HEK293T (cell line): Measurements from ENCODE around the gene PLGRKT.

Source experiments
- CTCF ChIA-PET: fragments of 350-600 bp; formaldehyde crosslinking; extraction: SDS; loops from one replicate; lab custom pipeline; 2021; ENCODE audit warnings: antibody characterized with exemption, inconsistent platforms; lab: Yijun Ruan, JAX
- POLR2A ChIA-PET: fragments of 350-600 bp; formaldehyde crosslinking; extraction: SDS; loops from one replicate; lab custom pipeline; 2020; ENCODE audit warnings: antibody characterized with exemption, inconsistent platforms; lab: Yijun Ruan, JAX
- DNase-seq: peaks from one replicate; pipeline ENCODE4 v3.0.0; 2012; ENCODE audit warnings: mixed read lengths; ENCODE audit errors: extremely low spot score
- ARNT ChIP-seq: fragments of 450-650 bp; IDR thresholded peaks from 2 replicates; pipeline ENCODE4 v1.6.1; 2017; ENCODE audit warnings: mild to moderate bottlenecking
- BHLHE40 ChIP-seq: fragments of 450-650 bp; IDR thresholded peaks from 2 replicates; pipeline ENCODE4 v1.6.1; 2016; ENCODE audit warnings: mild to moderate bottlenecking, moderate library complexity, borderline replicate concordance
- CTBP1 ChIP-seq: fragments of 450-650 bp; IDR thresholded peaks from 2 replicates; pipeline ENCODE4 v1.6.1; 2016; ENCODE audit warnings: borderline replicate concordance
- ELF4 ChIP-seq: fragments of 450-650 bp; IDR thresholded peaks from 2 replicates; pipeline ENCODE4 v1.6.1; 2017; ENCODE audit warnings: antibody characterized with exemption
- FOXA1 ChIP-seq: fragments of 450-650 bp; IDR thresholded peaks from 2 replicates; pipeline ENCODE4 v1.6.1; 2016; ENCODE audit warnings: mild to moderate bottlenecking
- FOXK2 ChIP-seq: fragments of 450-650 bp; IDR thresholded peaks from 2 replicates; pipeline ENCODE4 v1.6.1; 2016; ENCODE audit warnings: mild to moderate bottlenecking
- FOXM1 ChIP-seq: fragments of 450-650 bp; IDR thresholded peaks from 2 replicates; pipeline ENCODE4 v1.6.1; 2017; ENCODE audit warnings: mild to moderate bottlenecking, borderline replicate concordance
- HDGF ChIP-seq: fragments of 450-650 bp; IDR thresholded peaks from 2 replicates; pipeline ENCODE4 v1.6.1; 2017; ENCODE audit warnings: antibody characterized with exemption, borderline replicate concordance
- L3MBTL2 ChIP-seq: fragments of 450-650 bp; conservative IDR thresholded peaks from 2 replicates; pipeline ENCODE4 v1.6.1; 2016; ENCODE audit warnings: mild to moderate bottlenecking
- LEF1 ChIP-seq: fragments of 450-650 bp; IDR thresholded peaks from 2 replicates; pipeline ENCODE4 v1.6.1; 2017; ENCODE audit warnings: mild to moderate bottlenecking, borderline replicate concordance
- NFRKB ChIP-seq: fragments of 450-650 bp; IDR thresholded peaks from 2 replicates; pipeline ENCODE4 v1.6.1; 2016; ENCODE audit warnings: mild to moderate bottlenecking, moderate library complexity
- SP1 ChIP-seq: fragments of 450-650 bp; IDR thresholded peaks from 2 replicates; pipeline ENCODE4 v1.6.1; 2017
- SUZ12 ChIP-seq: fragments of 450-650 bp; IDR thresholded peaks from 2 replicates; pipeline ENCODE4 v1.6.1; 2016; ENCODE audit warnings: mild to moderate bottlenecking
- TARDBP ChIP-seq: fragments of 450-650 bp; IDR thresholded peaks from 2 replicates; pipeline ENCODE4 v1.6.1; 2016
- ZNF384 ChIP-seq: fragments of 450-650 bp; IDR thresholded peaks from 2 replicates; pipeline ENCODE4 v1.6.1; 2016
- TF ChIP-seq, protein P1 (sequence below): fragments of 450-650 bp; IDR thresholded peaks from 2 replicates; pipeline ENCODE4 v1.6.1; 2016

The PLGRKT gene

GRCh38 chr9:5437254-5438216, at the start of gene PLGRKT:
Gene PLGRKT, minus strand, starts transcription at chr9:5437925. Its CDS starts 5,948 bp downstream, at chr9:5431977.
- TF ChIP-seq SUZ12 (no peak), ZNF384 (no peak), ELF4 (peak; percentile 32; the same call in 1 of the 2 replicates), FOXA1 (no peak), HDGF (no peak), LEF1 (no peak), CTBP1 (no peak), SP1 (no peak), L3MBTL2 (peak; percentile 37; the same call in 1 of the 2 replicates)
- TF ChIP-seq, protein P1, sequence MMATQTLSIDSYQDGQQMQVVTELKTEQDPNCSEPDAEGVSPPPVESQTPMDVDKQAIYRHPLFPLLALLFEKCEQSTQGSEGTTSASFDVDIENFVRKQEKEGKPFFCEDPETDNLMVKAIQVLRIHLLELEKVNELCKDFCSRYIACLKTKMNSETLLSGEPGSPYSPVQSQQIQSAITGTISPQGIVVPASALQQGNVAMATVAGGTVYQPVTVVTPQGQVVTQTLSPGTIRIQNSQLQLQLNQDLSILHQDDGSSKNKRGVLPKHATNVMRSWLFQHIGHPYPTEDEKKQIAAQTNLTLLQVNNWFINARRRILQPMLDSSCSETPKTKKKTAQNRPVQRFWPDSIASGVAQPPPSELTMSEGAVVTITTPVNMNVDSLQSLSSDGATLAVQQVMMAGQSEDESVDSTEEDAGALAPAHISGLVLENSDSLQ = 0 out of 2 replicates have a peak, but pooled peaks have one; percentile 31
- DNase-seq = peak; percentile 79
- POLR2A ChIA-PET = no interaction called here
- CTCF ChIA-PET = no interaction called here

DNA sequence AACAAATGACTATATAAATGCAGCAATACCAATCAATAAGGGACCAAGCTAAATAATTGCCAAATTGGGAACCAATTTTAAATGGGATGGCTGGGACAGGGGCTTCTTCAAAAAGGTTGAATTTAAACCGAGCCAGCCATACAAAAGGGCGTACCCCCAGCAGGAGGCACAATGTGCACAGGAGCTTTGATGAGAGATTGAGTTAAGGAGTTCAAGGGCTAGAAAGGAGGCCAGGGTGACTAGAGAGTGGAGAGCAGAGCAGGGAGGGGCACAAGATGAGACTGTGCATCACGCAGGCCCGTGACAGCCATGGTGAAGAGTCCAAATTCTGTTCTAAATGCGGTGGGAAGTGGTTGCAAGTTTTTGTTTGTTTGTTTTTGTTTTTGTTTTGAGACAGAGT, 49.3 kb upstream of the PLGRKT start:
- ChIA-PET CTCF (no interaction called here), POLR2A (no interaction called here)

DNA sequence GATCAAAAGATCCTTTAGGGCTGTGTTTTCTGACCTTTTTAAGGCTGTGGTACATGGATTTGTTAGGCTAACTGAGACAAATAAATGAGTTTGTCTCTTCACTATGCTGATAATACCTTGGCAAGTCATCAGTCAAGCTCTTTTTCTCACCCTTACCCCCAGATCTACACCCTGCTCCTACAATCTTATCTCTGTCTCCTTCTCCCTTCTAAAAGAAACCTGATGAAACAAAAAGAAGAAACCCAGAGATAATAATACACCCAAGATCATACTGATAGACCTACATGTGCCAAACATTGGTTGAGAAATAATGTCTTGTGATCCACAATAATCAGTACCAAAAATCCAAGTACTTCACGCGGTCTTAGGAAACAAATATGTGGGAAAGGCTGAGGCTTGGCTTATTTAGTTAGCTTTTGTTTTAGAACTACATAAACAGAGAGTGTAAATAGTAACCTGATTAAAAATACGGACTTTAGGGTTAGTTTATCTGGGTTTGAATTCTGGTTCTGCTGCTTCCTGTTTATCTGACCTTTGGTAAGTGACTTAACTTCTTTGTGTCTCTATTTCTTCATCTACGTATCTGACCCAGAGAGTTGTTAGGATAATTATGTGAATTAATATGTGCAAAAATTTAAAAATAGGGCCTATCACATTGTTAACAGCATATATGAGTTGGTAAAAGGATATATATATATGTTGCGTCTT, 47.8 kb upstream of the PLGRKT start:
- no peak for DNase-seq
- ChIA-PET POLR2A (no interaction called here), CTCF (no interaction called here)
- TF ChIP-seq HDGF = no peak

More for the DNA sequence above, 49.3 kb upstream of the PLGRKT start:
- TF ChIP-seq LEF1 (no peak), ARNT (no peak), HDGF (no peak), NFRKB (no peak), FOXM1 (no peak), L3MBTL2 (no peak), ZNF384 (no peak), ELF4 (no peak)
- TF ChIP-seq, protein P1 = no peak
- DNase-seq = no peak

- ChIA-PET POLR2A (no interaction called here), CTCF (no interaction called here)
- no peak for TF ChIP-seq SUZ12
- no peak for TF ChIP-seq SP1
- no peak for TF ChIP-seq TARDBP
- no peak for TF ChIP-seq CTBP1
- TF ChIP-seq, protein P1 = no peak
- TF ChIP-seq L3MBTL2 = no peak
- no peak for TF ChIP-seq FOXK2
- no peak for TF ChIP-seq ELF4
- TF ChIP-seq NFRKB = no peak
- no peak for TF ChIP-seq FOXM1
- no peak for TF ChIP-seq ARNT
- no peak for TF ChIP-seq LEF1
- TF ChIP-seq HDGF = no peak
- TF ChIP-seq BHLHE40 = no peak
- TF ChIP-seq ZNF384 = no peak
- no peak for TF ChIP-seq FOXA1
- DNase-seq = no peak
These were observed 45.6 kb upstream of the PLGRKT start for GRCh38 chr9:5483306-5483705.

DNA sequence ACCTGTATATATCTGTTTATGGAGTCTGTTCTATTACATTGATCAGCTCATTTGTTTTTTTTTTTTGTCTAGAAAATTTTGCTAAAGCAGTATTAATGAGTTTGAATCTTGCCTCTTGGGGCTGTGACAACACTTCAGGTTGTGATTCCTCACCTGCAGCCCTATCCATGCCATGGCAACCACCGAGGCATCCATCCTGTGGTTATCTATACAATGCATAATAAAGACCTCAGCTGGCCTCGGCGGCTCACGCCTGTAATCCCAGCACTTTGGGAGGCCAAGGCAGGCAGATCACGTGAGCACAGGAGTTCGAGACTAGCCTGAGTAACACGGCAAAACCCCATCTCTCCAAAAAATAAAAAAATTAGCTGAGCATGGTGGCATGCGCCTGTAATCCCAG, 44.5 kb upstream of the PLGRKT start:
- DNase-seq = no peak
- no peak for TF ChIP-seq CTBP1
- TF ChIP-seq HDGF = no peak
- TF ChIP-seq SP1 = no peak
- no peak for TF ChIP-seq ARNT
- TF ChIP-seq BHLHE40 = no peak
- TF ChIP-seq NFRKB = no peak
- TF ChIP-seq, protein P1 = no peak
- no peak for TF ChIP-seq FOXM1
- no peak for TF ChIP-seq ZNF384
- TF ChIP-seq ELF4 = no peak
- TF ChIP-seq FOXA1 = no peak
- CTCF ChIA-PET = no interaction called here
- POLR2A ChIA-PET = no interaction called here
